Testis (tissue), 3 donors: ENCODE data around the gene MCRIP1. TPM values are rescaled to one million over a fixed set of nuclear protein-coding genes. Genes with fewer than 3 reads are reported as not detected.
A peak's percentile ranks its signal among the peaks of the same experiment; 100 is the strongest.

Experiments used
- DNase-seq: peaks from one replicate; pipeline ENCODE4 v3.0.0-alpha.2; 2019
- H3K27ac ChIP-seq, 2 donors: fragments of 200-600 bp; sonication (generic); one replicate each; pipeline ENCODE4 v1.5.1; 2019
- H3K27me3 ChIP-seq: fragments of 200-600 bp; sonication (generic); one replicate; pipeline ENCODE4 v1.5.1; 2019
- H3K36me3 ChIP-seq: fragments of 200-600 bp; sonication (generic); one replicate; pipeline ENCODE4 v1.5.1; 2017; ENCODE audit warnings: low read depth; ENCODE audit errors: missing control alignments
- H3K4me1 ChIP-seq: fragments of 200-600 bp; sonication (generic); one replicate; pipeline ENCODE4 v1.5.1; 2019
- H3K4me3 ChIP-seq, 2 donors: fragments of 200-600 bp; sonication (generic); one replicate each; pipeline ENCODE4 v1.5.1; 2017 to 2019
- H3K9me3 ChIP-seq: fragments of 200-600 bp; sonication (generic); one replicate; pipeline ENCODE4 v1.5.1; 2017
- CTCF ChIP-seq, 3 experiments: fragments of 450-650 bp in 2 of 3; fragments of 200-600 bp in 1 of 3; sonication (generic) in 1 of 3; IDR thresholded peaks; one replicate each; pipeline ENCODE4 v1.5.1; 2016 to 2019; ENCODE audit warnings: antibody characterized with exemption in 3 of 3, mild to moderate bottlenecking in 2 of 3, moderate library complexity in 1 of 3
- POLR2A ChIP-seq: fragments of 450-650 bp; IDR thresholded peaks from one replicate; pipeline ENCODE4 v1.6.1; 2017; ENCODE audit warnings: antibody characterized with exemption, mild to moderate bottlenecking, moderate library complexity
- WGBS, 2 donors: methylation state at CpG; one replicate each; pipeline ENCODE4 v1.1.5; 2018; 5-methylcytosine and 5-hydroxymethylcytosine counted together
- intact Hi-C: fragments of 100-400 bp; cut with DNase I; formaldehyde crosslinking; loops from one replicate; pipeline ENCODE4 v1.15.1; 2023; ENCODE audit warnings: low total_unique reads
- polyA plus RNA-seq: library from polyadenylated mRNA; stranded (reverse); fragments of 350-450 nt; fragmentation: Illumina TruSeq; extraction: RNeasy Lipid Tissue Mini Kit (QIAGEN cat#74804); gene quantifications from one replicate; pipeline ENCODE4 v1.2.3, GENCODE V29; 2014; ENCODE audit warnings: low read depth, low replicate concordance; ENCODE audit not compliant: insufficient read depth
- total RNA-seq, 2 donors: library from RNA; depleted of rRNA; stranded (reverse); fragments of >200 nt; gene quantifications; one replicate each; pipeline ENCODE4 v1.2.3, GENCODE V29; 2016

The MCRIP1 gene
- total and polyA plus RNA-seq, 3 donors from 2014 or later, result 160 to 206 (median 181) TPM

GRCh38 chr17:81871387-81872230 lies 38.5 kb upstream of the MCRIP1 start:
- H3K4me1 ChIP-seq, result peaks cover 42% of the 10 kb centered on the region

GRCh38 chr17:81870981-81871386 lies 37.9 kb upstream of the MCRIP1 start, which contains the start of gene ARHGDIA:
Gene ARHGDIA (minus strand): TSS chr17:81871337. CDS start chr17:81869930, 1,407 bp downstream.
- 0% methylated on average over 27 of the region's 64 CpGs; no CpG with 5 or more reads in 1 of the 2 donors for WGBS, 2 donors
- intact Hi-C loops, result no loop called here
- H3K27ac ChIP-seq, result peak within 1 kb of the TSS; percentile 95 to 99
- no peaks in the 10 kb centered on the region for H3K36me3 ChIP-seq
- TF ChIP-seq CTCF (IDR thresholded peaks at IDR 0.05), result no peak
- no peak for TF ChIP-seq POLR2A
- no peaks in the 10 kb centered on the region for H3K27me3 ChIP-seq
- no peaks in the 10 kb centered on the region for H3K9me3 ChIP-seq
- H3K4me3 ChIP-seq, result peak within 1 kb of the TSS; percentile 87 to 92
- peaks cover 48% of the 10 kb centered on the region for H3K4me1 ChIP-seq
- no peak for DNase-seq

More at GRCh38 chr17:81871387-81872230, 38.5 kb upstream of the MCRIP1 start:
- no peaks in the 10 kb centered on the region for H3K27me3 ChIP-seq
- DNase-seq, result peak; percentile 93
- WGBS, 2 donors, result 0% methylated on average over 4 to 53 of the region's 86 CpGs
- H3K27ac ChIP-seq, result peak overlapping the region; percentile 95 to 99
- intact Hi-C loops, result no loop called here
- H3K4me3 ChIP-seq, result peak overlapping the region; percentile 87 to 92
- TF ChIP-seq POLR2A (peak; percentile 92), CTCF (IDR thresholded peaks at IDR 0.05) (peak in 2 of 3 experiments; percentile 26 to 40)
- H3K36me3 ChIP-seq, result no peaks in the 10 kb centered on the region
- no peaks in the 10 kb centered on the region for H3K9me3 ChIP-seq

GRCh38 chr17:81870131-81870980 lies 37.3 kb upstream of the MCRIP1 start:
- intact Hi-C loops, result no loop called here
- DNase-seq, result peak; percentile 43
- WGBS, 2 donors, result 1 to 2% methylated on average over 9 to 49 of the region's 65 CpGs
- H3K9me3 ChIP-seq, result no peaks in the 10 kb centered on the region
- TF ChIP-seq POLR2A (no peak), CTCF (IDR thresholded peaks at IDR 0.05) (no peak)
- H3K4me3 ChIP-seq, result peak overlapping the region; percentile 77 to 92
- H3K36me3 ChIP-seq, result no peaks in the 10 kb centered on the region
- H3K27ac ChIP-seq, result peak overlapping the region; percentile 80 to 99
- no peaks in the 10 kb centered on the region for H3K27me3 ChIP-seq
- peaks cover 51% of the 10 kb centered on the region for H3K4me1 ChIP-seq

- intact Hi-C loops, result no loop called here
These were observed 36.4 kb upstream of the MCRIP1 start for GRCh38 chr17:81869221-81870130.

More at GRCh38 chr17:81869221-81870130, 36.4 kb upstream of the MCRIP1 start:
- Histone ChIP-seq H3K27me3 (no peaks in the 10 kb centered on the region), H3K9me3 (no peaks in the 10 kb centered on the region), H3K27ac (peak overlapping the region; percentile 80 to 99), H3K4me1 (peaks cover 51% of the 10 kb centered on the region), H3K36me3 (no peaks in the 10 kb centered on the region), H3K4me3 (peak overlapping the region; percentile 77 to 92)
- TF ChIP-seq CTCF (IDR thresholded peaks at IDR 0.05), result peak; percentile 83 to 94 (median 84)
- no peak for TF ChIP-seq POLR2A
- WGBS, 2 donors, result 25 to 32% methylated on average over 19 to 45 of the region's 52 CpGs
- peak; percentile 47 for DNase-seq
